ENCODE measurements around the gene HARBI1.
A peak's percentile ranks its signal among the peaks of the same experiment; 100 is the strongest.

The HARBI1 gene

GRCh38 chr11:46617134-46617971, at the start of gene HARBI1, which contains the start of gene ATG13:
Gene HARBI1 (minus strand): TSS chr11:46617227. CDS start chr11:46616237, 990 bp downstream.
Gene ATG13 (plus strand): TSS chr11:46617553. CDS start chr11:46644292, 26,739 bp downstream.
- peak; percentile 96 for DNase-seq

GRCh38 chr11:46666516-46666915, 49.5 kb upstream of the HARBI1 start:
- DNase-seq, result no peak

- no peak for DNase-seq
These were observed 48.3 kb upstream of the HARBI1 start for GRCh38 chr11:46665356-46665755.

GRCh38 chr11:46664612-46665011, 47.6 kb upstream of the HARBI1 start:
- no peak for DNase-seq

- no peak for DNase-seq
These were observed 46.4 kb upstream of the HARBI1 start for GRCh38 chr11:46663277-46663940.

- no peak for DNase-seq
These were observed 45.3 kb upstream of the HARBI1 start for GRCh38 chr11:46662366-46662765.

- DNase-seq, result no peak
These were observed 44.8 kb upstream of the HARBI1 start for GRCh38 chr11:46661836-46662235.

- no peak for DNase-seq
These were observed 42.9 kb upstream of the HARBI1 start for GRCh38 chr11:46659908-46660307.

- DNase-seq, result no peak
These were observed 41.2 kb upstream of the HARBI1 start for GRCh38 chr11:46658259-46658658.

- DNase-seq, result no peak
These were observed 40.2 kb upstream of the HARBI1 start for GRCh38 chr11:46657186-46657585.

GRCh38 chr11:46655631-46656030, 38.6 kb upstream of the HARBI1 start:
- no peak for DNase-seq

GRCh38 chr11:46649180-46649738, 32.2 kb upstream of the HARBI1 start:
- no peak for DNase-seq

- no peak for DNase-seq
These were observed 27.0 kb upstream of the HARBI1 start for GRCh38 chr11:46643986-46644385.

- DNase-seq, result no peak
These were observed 26.5 kb upstream of the HARBI1 start for GRCh38 chr11:46643531-46643930.

- DNase-seq, result no peak
These were observed 25.8 kb upstream of the HARBI1 start for GRCh38 chr11:46642627-46643335.

- DNase-seq, result no peak
These were observed 24.6 kb upstream of the HARBI1 start for GRCh38 chr11:46641639-46642038.

GRCh38 chr11:46640036-46640788, 23.2 kb upstream of the HARBI1 start:
- no peak for DNase-seq

GRCh38 chr11:46639197-46639839, 22.3 kb upstream of the HARBI1 start:
- DNase-seq, result no peak

GRCh38 chr11:46637546-46637945, 20.5 kb upstream of the HARBI1 start:
- DNase-seq, result no peak

- DNase-seq, result no peak
These were observed 18.6 kb upstream of the HARBI1 start for GRCh38 chr11:46635557-46636139.

All from activated naive CD4-positive, alpha-beta T cell treated with anti-CD3 and anti-CD28 coated beads, Interleukin-2, amount 50 U/mL, for 16 hours (primary cell).